T-helper 2 cell treated with Interferon-gamma antibody and Interleukin-4, amounts not matched to agents 5 μg/mL and 100 μg/mL, for 36 hours (primary cell): ENCODE results near the gene PEPD.

Experiments
- DNase-seq: peaks from one replicate; pipeline ENCODE4 v3.0.0; 2021; ENCODE audit warnings: low spot score
- H3K27ac Mint-ChIP-seq: one replicate; pipeline ENCODE4 v1.8.0; 2021; ENCODE audit warnings: mild to moderate bottlenecking, mixed read lengths
- H3K27me3 Mint-ChIP-seq: one replicate; pipeline ENCODE4 v1.8.0; 2021; ENCODE audit warnings: low read depth, mixed read lengths
- H3K36me3 Mint-ChIP-seq: one replicate; pipeline ENCODE4 v1.8.0; 2021; ENCODE audit warnings: low read depth, mixed read lengths
- H3K4me1 Mint-ChIP-seq: one replicate; pipeline ENCODE4 v1.8.0; 2021; ENCODE audit warnings: low read depth, mixed read lengths
- H3K4me3 Mint-ChIP-seq: one replicate; pipeline ENCODE4 v1.8.0; 2022; ENCODE audit warnings: mild to moderate bottlenecking, moderate library complexity, mixed read lengths
- H3K9me3 Mint-ChIP-seq: one replicate; pipeline ENCODE4 v1.8.0; 2021; ENCODE audit warnings: mixed read lengths

PEPD gene

GRCh38 chr19:33528404-33528803 is 6.8 kb upstream of the PEPD start:
- no peak overlapping the region for H3K27ac Mint-ChIP-seq
- no peaks in the 10 kb centered on the region for H3K9me3 Mint-ChIP-seq
- H3K4me3 Mint-ChIP-seq = no peak overlapping the region
- H3K27me3 Mint-ChIP-seq = no peaks in the 10 kb centered on the region
- no peak for DNase-seq
- no peaks in the 10 kb centered on the region for H3K4me1 Mint-ChIP-seq
- no peaks in the 10 kb centered on the region for H3K36me3 Mint-ChIP-seq

GRCh38 chr19:33527125-33527524 is 5.5 kb upstream of the PEPD start:
- Mint-ChIP-seq H3K4me3 (no peak overlapping the region), H3K9me3 (no peaks in the 10 kb centered on the region), H3K4me1 (peaks cover 4% of the 10 kb centered on the region), H3K27me3 (no peaks in the 10 kb centered on the region), H3K36me3 (no peaks in the 10 kb centered on the region), H3K27ac (no peak overlapping the region)
- DNase-seq = no peak

GRCh38 chr19:33524024-33524664 is 2.6 kb upstream of the PEPD start:
- H3K27ac Mint-ChIP-seq = no peak overlapping the region
- no peaks in the 10 kb centered on the region for H3K36me3 Mint-ChIP-seq
- no peaks in the 10 kb centered on the region for H3K9me3 Mint-ChIP-seq
- no peak for DNase-seq
- peaks cover 14% of the 10 kb centered on the region for H3K4me1 Mint-ChIP-seq
- no peak overlapping the region for H3K4me3 Mint-ChIP-seq
- H3K27me3 Mint-ChIP-seq = no peaks in the 10 kb centered on the region

GRCh38 chr19:33523167-33523566 is 1.6 kb upstream of the PEPD start:
- no peak overlapping the region for H3K4me3 Mint-ChIP-seq

GRCh38 chr19:33522371-33522662 is 726 bp upstream of the PEPD start:
- Mint-ChIP-seq H3K36me3 (no peaks in the 10 kb centered on the region), H3K4me1 (peaks cover 14% of the 10 kb centered on the region), H3K4me3 (peak overlapping the region; percentile 83), H3K27ac (no peak overlapping the region), H3K27me3 (no peaks in the 10 kb centered on the region), H3K9me3 (no peaks in the 10 kb centered on the region)
- DNase-seq = no peak

More at GRCh38 chr19:33523167-33523566, 1.6 kb upstream of the PEPD start:
- Mint-ChIP-seq H3K27me3 (no peaks in the 10 kb centered on the region), H3K9me3 (no peaks in the 10 kb centered on the region), H3K4me1 (peaks cover 14% of the 10 kb centered on the region), H3K36me3 (no peaks in the 10 kb centered on the region), H3K27ac (no peak overlapping the region)
- no peak for DNase-seq

GRCh38 chr19:33520844-33521479 is 629 bp downstream of the PEPD start:
- no peak for DNase-seq
- H3K27ac Mint-ChIP-seq = peak overlapping the region; percentile 58
- no peaks in the 10 kb centered on the region for H3K9me3 Mint-ChIP-seq
- no peaks in the 10 kb centered on the region for H3K27me3 Mint-ChIP-seq
- no peaks in the 10 kb centered on the region for H3K36me3 Mint-ChIP-seq
- peaks cover 14% of the 10 kb centered on the region for H3K4me1 Mint-ChIP-seq
- H3K4me3 Mint-ChIP-seq = peak overlapping the region; percentile 78

GRCh38 chr19:33520048-33520643 is 1.4 kb downstream of the PEPD start:
- Mint-ChIP-seq H3K36me3 (no peaks in the 10 kb centered on the region), H3K9me3 (no peaks in the 10 kb centered on the region), H3K27me3 (no peaks in the 10 kb centered on the region), H3K4me3 (peak overlapping the region; percentile 78), H3K27ac (no peak overlapping the region), H3K4me1 (peaks cover 14% of the 10 kb centered on the region)
- no peak for DNase-seq

- Mint-ChIP-seq H3K4me3 (no peak overlapping the region), H3K9me3 (no peaks in the 10 kb centered on the region), H3K4me1 (peaks cover 14% of the 10 kb centered on the region), H3K27me3 (no peaks in the 10 kb centered on the region), H3K36me3 (no peaks in the 10 kb centered on the region), H3K27ac (no peak overlapping the region)
- DNase-seq = no peak
Observed at GRCh38 chr19:33519416-33519815, 2.2 kb downstream of the PEPD start.

- Mint-ChIP-seq H3K27ac (no peak overlapping the region), H3K27me3 (no peaks in the 10 kb centered on the region), H3K9me3 (no peaks in the 10 kb centered on the region), H3K4me1 (peaks cover 14% of the 10 kb centered on the region), H3K4me3 (no peak overlapping the region), H3K36me3 (no peaks in the 10 kb centered on the region)
- no peak for DNase-seq
Observed at GRCh38 chr19:33518541-33518940, 3.0 kb downstream of the PEPD start.

GRCh38 chr19:33517922-33518321 is 3.7 kb downstream of the PEPD start:
- no peak overlapping the region for H3K4me3 Mint-ChIP-seq
- H3K27ac Mint-ChIP-seq = no peak overlapping the region
- H3K27me3 Mint-ChIP-seq = no peaks in the 10 kb centered on the region
- no peaks in the 10 kb centered on the region for H3K9me3 Mint-ChIP-seq
- H3K36me3 Mint-ChIP-seq = no peaks in the 10 kb centered on the region
- H3K4me1 Mint-ChIP-seq = peaks cover 14% of the 10 kb centered on the region
- DNase-seq = no peak

GRCh38 chr19:33515921-33516320 is 5.7 kb downstream of the PEPD start:
- DNase-seq = no peak
- Mint-ChIP-seq H3K36me3 (no peaks in the 10 kb centered on the region), H3K27ac (no peak overlapping the region), H3K9me3 (no peaks in the 10 kb centered on the region), H3K4me3 (no peak overlapping the region), H3K4me1 (peaks cover 4% of the 10 kb centered on the region), H3K27me3 (no peaks in the 10 kb centered on the region)

- no peak overlapping the region for H3K4me3 Mint-ChIP-seq
- no peaks in the 10 kb centered on the region for H3K36me3 Mint-ChIP-seq
- no peak for DNase-seq
- H3K27ac Mint-ChIP-seq = peak overlapping the region; percentile 31
- no peaks in the 10 kb centered on the region for H3K9me3 Mint-ChIP-seq
- H3K4me1 Mint-ChIP-seq = no peaks in the 10 kb centered on the region
- H3K27me3 Mint-ChIP-seq = no peaks in the 10 kb centered on the region
Observed at GRCh38 chr19:33514885-33515551, 6.6 kb downstream of the PEPD start.

GRCh38 chr19:33513424-33513823 is 8.2 kb downstream of the PEPD start:
- no peak overlapping the region for H3K27ac Mint-ChIP-seq
- no peaks in the 10 kb centered on the region for H3K9me3 Mint-ChIP-seq
- no peaks in the 10 kb centered on the region for H3K4me1 Mint-ChIP-seq
- no peak for DNase-seq
- no peaks in the 10 kb centered on the region for H3K27me3 Mint-ChIP-seq
- no peak overlapping the region for H3K4me3 Mint-ChIP-seq
- H3K36me3 Mint-ChIP-seq = no peaks in the 10 kb centered on the region

GRCh38 chr19:33512580-33513137 is 8.9 kb downstream of the PEPD start:
- Mint-ChIP-seq H3K36me3 (no peaks in the 10 kb centered on the region), H3K27me3 (no peaks in the 10 kb centered on the region), H3K4me3 (no peak overlapping the region), H3K9me3 (no peaks in the 10 kb centered on the region), H3K4me1 (no peaks in the 10 kb centered on the region), H3K27ac (no peak overlapping the region)
- no peak for DNase-seq
